Muscle of leg (tissue), 11 donors: ENCODE data around the gene TMIGD3. TPM values are rescaled to one million over a fixed set of nuclear protein-coding genes. Genes with fewer than 3 reads are reported as not detected.

Experiments
- DNase-seq: peaks from one replicate; pipeline ENCODE4 v3.0.0; 2013
- H3K27ac ChIP-seq: one replicate; pipeline ENCODE4 v1.5.1; 2013; ENCODE audit warnings: mild to moderate bottlenecking, low read length, control low read depth
- H3K27me3 ChIP-seq: one replicate; pipeline ENCODE4 v1.6.1; 2013; ENCODE audit warnings: low read length; ENCODE audit not compliant: control insufficient read depth, insufficient read depth
- H3K36me3 ChIP-seq: one replicate; pipeline ENCODE4 v1.6.1; 2013; ENCODE audit warnings: low read length; ENCODE audit not compliant: control insufficient read depth, insufficient read depth
- H3K4me1 ChIP-seq: one replicate; pipeline ENCODE4 v1.6.1; 2013; ENCODE audit warnings: low read length; ENCODE audit not compliant: control insufficient read depth, insufficient read depth
- H3K4me3 ChIP-seq: one replicate; pipeline ENCODE4 v1.5.1; 2013; ENCODE audit warnings: low read length, control low read depth
- H3K9me3 ChIP-seq: replicated peaks from 2 replicates; pipeline ENCODE4 v1.6.1; 2013; ENCODE audit warnings: low read depth, low read length; ENCODE audit not compliant: control insufficient read depth
- WGBS: methylation state at CpG from one replicate; pipeline ENCODE4 v1.1.5; 2013; ENCODE audit warnings: missing lambda C conversion rate; ENCODE audit not compliant: insufficient coverage; 5-methylcytosine and 5-hydroxymethylcytosine counted together
- polyA plus RNA-seq, 8 donors: library from polyadenylated mRNA; unstranded; fragments of 120-200 nt; gene quantifications; one replicate each; pipeline versions ENCODE4 v1.2.1 to v1.2.3, GENCODE V29; 2013; ENCODE audit warnings: inconsistent platforms in 1 of 8, low replicate concordance in 1 of 8; ENCODE audit not compliant: insufficient read length in 8 of 8, insufficient read depth in 1 of 8
- total RNA-seq: library from RNA; stranded (reverse); fragments of 120-200 nt; gene quantifications from one replicate; pipeline ENCODE4 v1.2.4, GENCODE V29; 2013

Gene TMIGD3
- total and polyA plus RNA-seq, 9 donors: 0.22 to 1.1 (median 0.66) TPM

DNA sequence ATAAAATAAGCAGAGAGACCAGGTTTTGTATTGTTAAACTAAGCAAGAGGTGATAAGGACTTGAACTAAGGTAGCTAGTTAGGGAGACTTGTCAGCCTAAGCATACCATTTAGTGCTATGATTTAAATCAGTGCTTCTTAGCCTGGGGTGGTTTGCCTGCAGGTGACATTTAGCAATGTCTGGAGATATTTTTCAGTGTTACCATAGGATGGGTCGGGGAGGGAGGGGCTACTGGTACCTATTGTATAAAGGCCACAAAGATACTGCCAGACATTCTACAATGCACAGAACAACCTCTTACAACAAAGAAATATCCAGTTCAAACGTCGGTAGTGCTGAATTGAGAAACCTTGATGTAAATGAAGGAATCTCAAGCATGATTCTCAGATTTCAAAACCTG lies 50.9 kb downstream of the TMIGD3 start:
- H3K36me3 ChIP-seq: peaks cover 20% of the 10 kb centered on the region
- no peak overlapping the region for H3K27ac ChIP-seq
- no peaks in the 10 kb centered on the region for H3K27me3 ChIP-seq
- no CpG with 5 or more reads among the region's 3 CpGs for WGBS
- peaks cover 8% of the 10 kb centered on the region for H3K4me1 ChIP-seq
- no peak for DNase-seq
- H3K9me3 ChIP-seq: no peaks in the 10 kb centered on the region
- H3K4me3 ChIP-seq: no peak overlapping the region

DNA sequence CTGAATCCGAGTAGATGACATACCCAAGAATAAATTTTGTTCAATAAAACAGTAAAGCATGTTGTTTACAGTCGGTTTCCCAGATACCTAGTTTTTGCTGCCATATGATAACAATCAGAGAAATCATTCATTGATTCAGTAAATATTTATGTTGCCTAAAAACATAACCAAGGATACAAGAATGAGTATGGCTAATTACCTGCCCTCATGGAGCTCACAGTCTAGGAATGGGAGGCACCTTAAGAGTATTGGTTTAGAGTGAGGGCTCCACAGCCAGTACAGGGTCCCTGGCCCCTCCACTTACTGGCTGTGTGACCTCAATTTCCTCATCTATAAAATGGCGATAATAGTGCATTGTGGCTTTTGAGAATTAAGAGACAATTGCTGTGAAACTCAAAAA lies 53.2 kb downstream of the TMIGD3 start:
- H3K27ac ChIP-seq: no peak overlapping the region
- H3K4me1 ChIP-seq: peaks cover 10% of the 10 kb centered on the region
- H3K4me3 ChIP-seq: peak overlapping the region; percentile 94
- H3K9me3 ChIP-seq: no peaks in the 10 kb centered on the region
- H3K36me3 ChIP-seq: peaks cover 29% of the 10 kb centered on the region
- H3K27me3 ChIP-seq: no peaks in the 10 kb centered on the region
- WGBS: no CpG with 5 or more reads among the region's 3 CpGs
- no peak for DNase-seq

DNA sequence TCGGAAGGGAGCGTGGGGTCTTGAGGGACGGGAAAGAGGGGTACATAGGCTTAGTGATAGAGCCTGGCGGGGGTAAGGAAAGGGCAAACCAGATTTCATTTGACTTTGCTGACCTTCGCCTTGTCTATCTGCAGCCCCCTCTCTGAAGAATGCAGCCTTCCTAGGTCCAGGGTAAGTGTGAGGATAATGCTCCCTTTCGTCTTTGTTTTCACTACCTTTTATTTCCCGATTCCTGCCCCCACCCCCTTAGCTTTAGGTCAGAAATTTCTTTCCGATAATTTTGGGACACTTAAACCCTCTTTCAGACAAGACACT lies 53.8 kb downstream of the TMIGD3 start:
- peaks cover 31% of the 10 kb centered on the region for H3K36me3 ChIP-seq
- DNase-seq: no peak
- H3K27ac ChIP-seq: peak overlapping the region; percentile 92
- peak overlapping the region; percentile 94 for H3K4me3 ChIP-seq
- 0% methylated on average over 3 of the region's 8 CpGs for WGBS
- no peaks in the 10 kb centered on the region for H3K27me3 ChIP-seq
- peaks cover 10% of the 10 kb centered on the region for H3K4me1 ChIP-seq
- no peaks in the 10 kb centered on the region for H3K9me3 ChIP-seq

DNA sequence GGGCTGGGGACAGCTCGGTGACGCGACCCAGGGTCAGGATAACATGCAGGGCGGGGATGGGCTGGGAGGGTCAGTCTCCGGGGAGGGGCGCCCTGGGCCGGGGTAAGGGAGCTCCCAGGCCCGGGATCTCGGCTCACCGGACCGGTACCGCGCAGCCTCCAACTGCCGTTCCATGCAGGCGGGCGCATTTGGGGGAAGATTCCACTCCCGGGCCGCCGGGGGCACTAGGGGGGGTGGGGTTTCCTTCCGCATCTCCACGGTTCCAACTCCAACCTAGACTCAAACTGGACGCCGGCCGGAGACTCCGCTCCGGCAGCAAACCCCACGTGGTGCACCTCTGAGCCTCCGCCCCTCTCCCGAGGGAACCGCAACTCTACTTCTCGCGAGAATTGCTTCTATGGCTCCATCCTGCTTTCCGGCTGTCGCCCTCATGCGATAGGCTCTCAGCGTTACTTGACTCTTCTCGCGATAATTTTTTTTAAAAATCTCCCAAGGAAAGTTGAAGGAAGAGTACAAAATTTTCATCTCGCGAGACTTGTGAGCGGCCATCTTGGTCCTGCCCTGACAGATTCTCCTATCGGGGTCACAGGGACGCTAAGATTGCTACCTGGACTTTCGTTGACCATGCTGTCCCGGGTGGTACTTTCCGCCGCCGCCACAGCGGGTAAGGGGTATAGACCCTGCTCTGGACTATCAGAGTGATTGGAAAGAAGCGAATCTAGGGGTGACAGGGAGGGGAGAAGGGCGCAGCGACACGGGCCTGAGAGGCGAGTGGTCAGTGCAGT lies 54.3 kb downstream of the TMIGD3 start, which contains the start of the genes ATP5PB and WDR77:
Gene ATP5PB, plus strand, starts transcription at position 547 of the 785 bp plus-strand sequence. Its CDS starts 78 bp downstream, at position 625.
Gene WDR77, minus strand, starts transcription at position 339 of the 785 bp plus-strand sequence. Its CDS starts 87 bp downstream, at position 252.
- H3K27ac ChIP-seq: peak within 1 kb of the TSS; percentile 92
- DNase-seq: peak; percentile 100
- H3K4me3 ChIP-seq: peak within 1 kb of the TSS; percentile 94
- H3K4me1 ChIP-seq: peaks cover 10% of the 10 kb centered on the region
- no peaks in the 10 kb centered on the region for H3K9me3 ChIP-seq
- H3K36me3 ChIP-seq: peaks cover 29% of the 10 kb centered on the region
- H3K27me3 ChIP-seq: no peaks in the 10 kb centered on the region
- 0% methylated on average over 37 of the region's 54 CpGs for WGBS

DNA sequence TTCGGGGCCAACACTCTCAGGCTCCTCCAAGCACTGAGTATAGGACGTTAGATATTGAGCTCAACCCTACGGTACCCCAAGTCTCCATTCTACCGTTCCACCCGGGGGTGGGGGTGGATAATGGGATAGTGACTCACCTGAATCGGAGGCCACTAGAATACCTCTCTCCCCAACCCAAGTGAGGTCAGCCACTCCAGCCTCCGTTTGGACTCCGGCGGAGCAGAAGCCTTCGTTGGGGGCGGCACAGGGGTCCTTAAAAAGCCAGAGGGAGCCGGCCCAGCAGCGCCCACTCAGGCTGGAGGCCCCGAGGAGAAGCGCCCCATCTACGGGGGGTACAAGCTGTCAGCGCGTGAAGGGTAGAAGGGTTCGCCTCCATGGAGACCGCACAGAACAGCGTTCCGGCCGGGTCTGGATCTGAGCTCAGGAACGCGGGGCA lies 54.9 kb downstream of the TMIGD3 start:
- Histone ChIP-seq H3K4me1 (peaks cover 10% of the 10 kb centered on the region), H3K36me3 (peaks cover 35% of the 10 kb centered on the region)

DNA sequence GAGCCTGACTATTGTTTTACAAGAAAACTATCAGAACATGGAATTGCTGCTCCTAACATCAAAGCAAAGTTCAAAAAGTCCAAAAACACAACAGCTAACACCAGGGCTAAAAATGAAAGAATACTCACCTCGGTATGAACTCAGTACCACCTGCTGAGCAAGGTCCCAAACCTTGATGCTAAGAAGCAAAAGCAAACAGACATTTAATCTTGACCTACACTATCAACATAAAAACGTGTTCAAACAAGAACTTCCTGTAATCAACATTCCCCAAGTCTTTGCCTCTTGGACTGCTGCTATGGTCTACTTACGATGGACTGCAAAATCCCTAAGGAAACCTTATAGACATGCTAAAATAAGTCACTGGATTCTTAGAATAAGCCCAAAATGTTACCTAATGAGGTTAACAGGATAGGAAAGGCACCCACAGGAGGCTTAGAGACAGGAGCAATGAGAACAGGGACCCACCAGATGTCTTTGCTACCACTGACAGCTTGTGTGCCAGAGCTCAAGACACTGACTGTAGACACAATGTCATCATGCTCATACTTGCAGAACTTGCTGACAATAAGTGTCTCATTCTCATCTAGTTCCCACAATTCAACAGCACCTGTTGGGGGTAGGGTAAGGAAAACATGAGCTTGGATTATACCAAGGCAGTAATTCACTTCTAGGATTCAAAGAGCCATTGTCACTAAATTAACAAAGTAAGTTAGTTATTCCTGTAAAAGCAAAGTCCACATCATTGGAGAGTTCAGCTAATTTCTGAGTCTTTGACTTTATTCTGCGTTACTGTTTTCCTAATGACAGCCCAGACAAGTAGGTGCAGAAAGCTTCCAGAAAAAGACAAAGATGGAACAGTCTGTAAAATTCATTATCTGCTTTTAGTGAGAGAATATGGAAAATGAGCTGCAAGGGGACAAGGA lies 56.2 kb downstream of the TMIGD3 start:
- 81% methylated on average over 3 of the region's 4 CpGs for WGBS
- H3K27me3 ChIP-seq: no peaks in the 10 kb centered on the region
- H3K4me3 ChIP-seq: no peak overlapping the region
- peaks cover 47% of the 10 kb centered on the region for H3K36me3 ChIP-seq
- H3K27ac ChIP-seq: no peak overlapping the region
- H3K9me3 ChIP-seq: no peaks in the 10 kb centered on the region
- DNase-seq: peak; percentile 21
- peaks cover 10% of the 10 kb centered on the region for H3K4me1 ChIP-seq

More for the DNA sequence above, 54.9 kb downstream of the TMIGD3 start:
- Histone ChIP-seq H3K4me3 (peak overlapping the region; percentile 94), H3K27me3 (no peaks in the 10 kb centered on the region), H3K27ac (peak overlapping the region; percentile 25), H3K9me3 (no peaks in the 10 kb centered on the region)
- WGBS: 0% methylated on average over 19 of the region's 25 CpGs
- no peak for DNase-seq

DNA sequence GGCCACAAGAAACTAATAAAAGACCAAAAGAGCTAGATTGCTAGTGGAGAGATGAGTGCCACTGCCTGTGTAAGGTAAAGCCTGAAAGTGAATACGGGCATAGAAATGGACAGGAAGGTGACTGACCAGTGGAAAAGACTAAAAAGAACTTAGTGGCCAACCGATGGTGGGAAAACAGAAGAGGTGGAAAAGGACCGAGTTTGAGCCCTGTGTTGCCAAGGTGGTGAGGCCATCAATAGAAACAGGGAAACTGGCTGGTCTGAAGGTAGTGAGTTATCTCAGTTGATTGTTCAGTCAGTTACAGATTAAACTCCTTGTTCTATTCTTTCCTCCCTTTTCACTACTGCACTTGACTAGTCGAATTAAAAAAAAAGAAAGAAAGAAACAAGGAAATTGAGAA lies 56.9 kb downstream of the TMIGD3 start:
- WGBS: 89% methylated on average over 2 of the region's 4 CpGs
- DNase-seq: no peak
- H3K9me3 ChIP-seq: no peaks in the 10 kb centered on the region
- peaks cover 10% of the 10 kb centered on the region for H3K4me1 ChIP-seq
- no peak overlapping the region for H3K27ac ChIP-seq
- H3K27me3 ChIP-seq: no peaks in the 10 kb centered on the region
- H3K4me3 ChIP-seq: no peak overlapping the region
- H3K36me3 ChIP-seq: peaks cover 54% of the 10 kb centered on the region

DNA sequence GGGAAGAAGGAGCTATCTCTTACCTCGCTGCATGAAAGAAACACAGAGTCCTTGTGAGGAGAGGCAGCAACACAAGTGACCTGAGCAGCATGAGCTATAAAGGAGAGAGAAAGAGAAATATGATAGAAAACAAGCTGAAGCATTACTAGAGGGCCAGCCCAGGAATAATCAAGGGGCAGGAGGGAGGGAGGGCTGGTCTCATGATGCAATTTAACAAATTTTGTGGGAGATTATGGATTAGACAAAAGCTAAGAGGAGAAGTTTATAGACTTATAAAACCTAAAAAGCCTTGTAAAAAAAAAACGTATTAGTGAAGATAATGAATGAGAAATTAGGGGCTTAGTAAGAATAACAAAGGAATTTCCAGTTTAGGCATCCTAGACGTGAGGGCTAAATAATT lies 59.4 kb downstream of the TMIGD3 start:
- Histone ChIP-seq H3K27ac (no peak overlapping the region), H3K4me1 (peaks cover 5% of the 10 kb centered on the region), H3K27me3 (no peaks in the 10 kb centered on the region), H3K4me3 (no peak overlapping the region), H3K36me3 (peaks cover 61% of the 10 kb centered on the region), H3K9me3 (no peaks in the 10 kb centered on the region)
- DNase-seq: no peak
- WGBS: 78% methylated on average over 1 of the region's 3 CpGs

DNA sequence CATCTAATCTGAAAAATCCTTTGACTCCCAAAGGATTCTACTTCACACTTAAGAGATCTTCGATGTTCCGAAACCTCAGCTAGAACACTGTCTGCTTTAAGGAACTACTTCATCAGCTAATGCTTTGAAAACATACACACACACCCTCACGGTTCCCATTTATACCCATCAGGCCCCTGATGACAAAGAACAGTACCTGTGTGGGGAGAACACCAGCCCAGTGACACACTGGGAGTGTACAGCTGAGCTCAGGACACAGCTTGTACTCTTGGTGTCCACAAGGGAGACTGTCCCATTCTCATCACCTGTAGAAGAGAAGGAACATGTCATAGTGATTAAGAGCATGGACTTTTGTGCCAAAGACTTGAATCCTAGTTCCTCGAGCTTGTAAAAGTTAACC lies 61.0 kb downstream of the TMIGD3 start:
- peaks cover 2% of the 10 kb centered on the region for H3K4me1 ChIP-seq
- no peak overlapping the region for H3K4me3 ChIP-seq
- H3K9me3 ChIP-seq: no peaks in the 10 kb centered on the region
- no peak for DNase-seq
- no peaks in the 10 kb centered on the region for H3K27me3 ChIP-seq
- no peak overlapping the region for H3K27ac ChIP-seq
- WGBS: 92% methylated on average over 2 of the region's 4 CpGs
- H3K36me3 ChIP-seq: peaks cover 68% of the 10 kb centered on the region

DNA sequence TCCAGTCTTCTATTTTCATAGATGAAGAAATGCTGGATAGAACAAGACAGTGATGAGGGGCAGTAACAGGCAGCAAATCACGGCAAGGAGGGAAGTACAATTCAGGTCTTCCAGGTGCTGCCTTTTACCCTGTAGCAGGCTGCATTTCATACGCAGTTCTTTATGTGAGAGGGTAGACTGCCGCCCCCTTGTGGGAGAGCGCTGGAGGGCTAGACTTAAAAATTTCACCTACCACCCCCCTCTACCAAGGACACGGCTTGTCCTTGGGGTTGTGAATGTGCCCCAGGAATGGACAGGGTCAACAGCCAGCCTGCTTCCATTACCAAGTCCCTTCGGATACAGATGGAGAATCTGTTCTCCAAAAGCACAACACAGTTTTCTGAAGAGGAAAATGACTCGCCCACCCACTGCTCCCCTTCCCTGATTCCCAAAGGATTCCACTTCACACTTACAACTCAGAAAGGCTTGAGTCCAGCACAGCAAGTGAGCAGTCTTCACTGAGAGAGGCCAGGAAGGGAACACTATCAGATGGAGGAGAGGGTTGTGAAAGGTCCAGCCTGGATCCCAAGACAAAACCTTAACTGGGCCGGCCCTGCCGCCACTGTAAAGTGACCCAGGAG lies 61.8 kb downstream of the TMIGD3 start:
- 50% methylated on average over 1 of the region's 9 CpGs for WGBS
- Histone ChIP-seq H3K9me3 (no peaks in the 10 kb centered on the region), H3K4me1 (no peaks in the 10 kb centered on the region), H3K27ac (no peak overlapping the region), H3K4me3 (no peak overlapping the region), H3K36me3 (peaks cover 61% of the 10 kb centered on the region), H3K27me3 (no peaks in the 10 kb centered on the region)
- no peak for DNase-seq
